Effector memory CD4-positive, alpha-beta T cell (primary cell): ENCODE results near the gene LDLRAD4.

ENCODE experiments used
- DNase-seq, 3 donors: peaks; one replicate each; pipeline ENCODE4 v3.0.0-alpha.2; 2020
- H3K27ac ChIP-seq: 2 replicates; pipeline ENCODE4 v1.7.0; 2013; ENCODE audit warnings: mild to moderate bottlenecking, low read length, moderate library complexity; ENCODE audit not compliant: insufficient read depth, poor library complexity, severe bottlenecking
- H3K27me3 ChIP-seq: replicated peaks from 2 replicates; pipeline ENCODE4 v1.7.0; 2013; ENCODE audit warnings: mild to moderate bottlenecking, low read length; ENCODE audit not compliant: insufficient read depth, control insufficient read depth, poor library complexity, severe bottlenecking
- H3K36me3 ChIP-seq: 2 replicates; pipeline ENCODE4 v1.7.0; 2013; ENCODE audit warnings: mild to moderate bottlenecking, low read length, moderate library complexity; ENCODE audit not compliant: control insufficient read depth, insufficient read depth
- H3K4me1 ChIP-seq: 2 replicates; pipeline ENCODE4 v1.7.0; 2013; ENCODE audit warnings: low read length, mild to moderate bottlenecking; ENCODE audit not compliant: control insufficient read depth, insufficient read depth, poor library complexity, severe bottlenecking
- H3K4me3 ChIP-seq: 2 replicates; pipeline ENCODE4 v1.7.0; 2013; ENCODE audit warnings: low read length, low read depth, mild to moderate bottlenecking; ENCODE audit not compliant: insufficient read depth, poor library complexity, severe bottlenecking
- H3K9me3 ChIP-seq: 2 replicates; pipeline ENCODE4 v1.7.0; 2013; ENCODE audit warnings: mild to moderate bottlenecking, low read length, moderate library complexity; ENCODE audit not compliant: control insufficient read depth

LDLRAD4 gene

GRCh38 chr18:13317801-13318200 is 99.2 kb downstream of the LDLRAD4 start:
- Histone ChIP-seq H3K36me3 (no peaks in the 10 kb centered on the region), H3K4me3 (no peak overlapping the region)

GRCh38 chr18:13318731-13319501 is 100.4 kb downstream of the LDLRAD4 start:
- Histone ChIP-seq H3K4me3 (no peak overlapping the region), H3K9me3 (no peaks in the 10 kb centered on the region), H3K27ac (no peak overlapping the region), H3K4me1 (no peaks in the 10 kb centered on the region), H3K36me3 (no peaks in the 10 kb centered on the region), H3K27me3 (no peaks in the 10 kb centered on the region)
- no peak for DNase-seq

More at GRCh38 chr18:13317801-13318200, 99.2 kb downstream of the LDLRAD4 start:
- Histone ChIP-seq H3K4me1 (no peaks in the 10 kb centered on the region), H3K9me3 (no peaks in the 10 kb centered on the region), H3K27ac (no peak overlapping the region), H3K27me3 (no peaks in the 10 kb centered on the region)
- DNase-seq, result no peak

GRCh38 chr18:13319629-13320028 is 101.1 kb downstream of the LDLRAD4 start:
- H3K4me1 ChIP-seq, result no peaks in the 10 kb centered on the region
- H3K4me3 ChIP-seq, result no peak overlapping the region
- no peak overlapping the region for H3K27ac ChIP-seq
- no peak for DNase-seq
- H3K27me3 ChIP-seq, result no peaks in the 10 kb centered on the region
- H3K9me3 ChIP-seq, result no peaks in the 10 kb centered on the region
- H3K36me3 ChIP-seq, result no peaks in the 10 kb centered on the region

GRCh38 chr18:13320096-13320495 is 101.5 kb downstream of the LDLRAD4 start:
- Histone ChIP-seq H3K4me1 (no peaks in the 10 kb centered on the region), H3K9me3 (no peaks in the 10 kb centered on the region), H3K4me3 (no peak overlapping the region), H3K27ac (no peak overlapping the region), H3K27me3 (no peaks in the 10 kb centered on the region), H3K36me3 (no peaks in the 10 kb centered on the region)
- DNase-seq, result no peak

- no peak overlapping the region for H3K27ac ChIP-seq
- DNase-seq, result no peak
- no peaks in the 10 kb centered on the region for H3K4me1 ChIP-seq
- H3K27me3 ChIP-seq, result no peaks in the 10 kb centered on the region
- H3K9me3 ChIP-seq, result no peaks in the 10 kb centered on the region
- H3K36me3 ChIP-seq, result no peaks in the 10 kb centered on the region
- no peak overlapping the region for H3K4me3 ChIP-seq
These were observed 102.4 kb downstream of the LDLRAD4 start for GRCh38 chr18:13320891-13321425.

GRCh38 chr18:13321923-13322322 is 103.4 kb downstream of the LDLRAD4 start:
- H3K4me1 ChIP-seq, result no peaks in the 10 kb centered on the region
- DNase-seq, result no peak
- H3K9me3 ChIP-seq, result no peaks in the 10 kb centered on the region

GRCh38 chr18:13323186-13323585 is 104.6 kb downstream of the LDLRAD4 start:
- Histone ChIP-seq H3K27ac (no peak overlapping the region), H3K9me3 (no peaks in the 10 kb centered on the region), H3K36me3 (no peaks in the 10 kb centered on the region), H3K4me3 (no peak overlapping the region), H3K27me3 (no peaks in the 10 kb centered on the region), H3K4me1 (no peaks in the 10 kb centered on the region)
- no peak for DNase-seq

More at GRCh38 chr18:13321923-13322322, 103.4 kb downstream of the LDLRAD4 start:
- Histone ChIP-seq H3K27ac (no peak overlapping the region), H3K27me3 (no peaks in the 10 kb centered on the region), H3K36me3 (no peaks in the 10 kb centered on the region), H3K4me3 (no peak overlapping the region)

GRCh38 chr18:13324880-13325279 is 106.3 kb downstream of the LDLRAD4 start:
- H3K27me3 ChIP-seq, result no peaks in the 10 kb centered on the region
- H3K9me3 ChIP-seq, result no peaks in the 10 kb centered on the region
- H3K27ac ChIP-seq, result no peak overlapping the region
- no peak overlapping the region for H3K4me3 ChIP-seq
- no peaks in the 10 kb centered on the region for H3K4me1 ChIP-seq
- no peak for DNase-seq
- H3K36me3 ChIP-seq, result no peaks in the 10 kb centered on the region

- H3K4me3 ChIP-seq, result no peak overlapping the region
- no peak overlapping the region for H3K27ac ChIP-seq
- H3K27me3 ChIP-seq, result no peaks in the 10 kb centered on the region
- no peaks in the 10 kb centered on the region for H3K9me3 ChIP-seq
- no peaks in the 10 kb centered on the region for H3K4me1 ChIP-seq
- no peaks in the 10 kb centered on the region for H3K36me3 ChIP-seq
- no peak for DNase-seq
These were observed 109.7 kb downstream of the LDLRAD4 start for GRCh38 chr18:13328213-13328612.

GRCh38 chr18:13330996-13331395 is 112.4 kb downstream of the LDLRAD4 start:
- Histone ChIP-seq H3K36me3 (no peaks in the 10 kb centered on the region), H3K9me3 (no peaks in the 10 kb centered on the region), H3K4me1 (no peaks in the 10 kb centered on the region), H3K27me3 (no peaks in the 10 kb centered on the region), H3K27ac (no peak overlapping the region), H3K4me3 (no peak overlapping the region)
- DNase-seq, result no peak
